K562 (cell line): ENCODE results near the gene KIF26A. TPM values are rescaled to one million over a fixed set of nuclear protein-coding genes. Genes with fewer than 3 reads are reported as not detected.

Experiments used
- ETV6 ChIP-seq, 3 experiments: fragments of 150-350 bp in 1 of 3; sonication (generic) in 1 of 3; formaldehyde crosslinking in 1 of 3; IDR thresholded peaks; 2 replicates each; pipeline versions ENCODE4 v1.6.1 to v1.8.0; 2014 to 2022; ENCODE audit warnings: borderline replicate concordance in 2 of 3, low read depth in 2 of 3, antibody characterized with exemption in 1 of 3, low read length in 1 of 3, mild to moderate bottlenecking in 1 of 3, missing genetic modification reagents in 1 of 3
- TOE1 ChIP-seq, 2 experiments: fragments of 450-650 bp in 1 of 2; sonication (generic) in 1 of 2; formaldehyde crosslinking in 1 of 2; IDR thresholded peaks; 2 replicates each; pipeline versions ENCODE4 v1.7.1 to v1.8.0; 2016 to 2022; ENCODE audit warnings: borderline replicate concordance in 2 of 2, mild to moderate bottlenecking in 2 of 2, antibody characterized with exemption in 1 of 2, inconsistent platforms in 1 of 2, low read depth in 1 of 2, missing genetic modification reagents in 1 of 2, moderate library complexity in 1 of 2
- polyA plus RNA-seq, 8 experiments: library from polyadenylated mRNA; depleted of rRNA in 4 of 8; stranded (reverse) in 5 of 8; unstranded in 3 of 8; fragments of >200 nt; fragmentation: Nextera tagmentation in 2 of 8; fragmentation: Illumina TruSeq in 1 of 8; extraction: Ambion mirVana in 2 of 8; extraction: Trizol in 1 of 8; gene quantifications; 2 replicates each; pipeline versions ENCODE4 v1.2.1 to v1.2.3, GENCODE V29; 2011 to 2014; ENCODE audit warnings: inconsistent platforms in 1 of 8, missing spikeins in 1 of 8
- total RNA-seq, 7 experiments: library from RNA; depleted of rRNA in 6 of 7; stranded (reverse); fragments of >200 nt in 6 of 7; fragmentation: Illumina TruSeq in 2 of 7; extraction: Trizol in 2 of 7; gene quantifications; 2 replicates each; pipeline versions ENCODE4 v1.2.1 to v1.2.3, GENCODE V29; 2011 to 2021; ENCODE audit warnings: low replicate concordance in 1 of 7
- TF ChIP-seq, protein P1 (sequence below): fragments of 450-650 bp; IDR thresholded peaks from 2 replicates; pipeline ENCODE4 v1.6.1; 2016; ENCODE audit warnings: borderline replicate concordance
- TF ChIP-seq, protein P2 (sequence below): fragments of 250-450 bp; sonication (Bioruptor Pico); IDR thresholded peaks from 2 replicates; pipeline ENCODE4 v1.9.0; 2021; ENCODE audit warnings: mild to moderate bottlenecking

The KIF26A gene
- total and polyA plus RNA-seq, 9 of the 15 experiments (the other 6 are each of a cell fraction or from before 2014, with no cell fraction given), result 0.04 TPM; not detected in 8

DNA sequence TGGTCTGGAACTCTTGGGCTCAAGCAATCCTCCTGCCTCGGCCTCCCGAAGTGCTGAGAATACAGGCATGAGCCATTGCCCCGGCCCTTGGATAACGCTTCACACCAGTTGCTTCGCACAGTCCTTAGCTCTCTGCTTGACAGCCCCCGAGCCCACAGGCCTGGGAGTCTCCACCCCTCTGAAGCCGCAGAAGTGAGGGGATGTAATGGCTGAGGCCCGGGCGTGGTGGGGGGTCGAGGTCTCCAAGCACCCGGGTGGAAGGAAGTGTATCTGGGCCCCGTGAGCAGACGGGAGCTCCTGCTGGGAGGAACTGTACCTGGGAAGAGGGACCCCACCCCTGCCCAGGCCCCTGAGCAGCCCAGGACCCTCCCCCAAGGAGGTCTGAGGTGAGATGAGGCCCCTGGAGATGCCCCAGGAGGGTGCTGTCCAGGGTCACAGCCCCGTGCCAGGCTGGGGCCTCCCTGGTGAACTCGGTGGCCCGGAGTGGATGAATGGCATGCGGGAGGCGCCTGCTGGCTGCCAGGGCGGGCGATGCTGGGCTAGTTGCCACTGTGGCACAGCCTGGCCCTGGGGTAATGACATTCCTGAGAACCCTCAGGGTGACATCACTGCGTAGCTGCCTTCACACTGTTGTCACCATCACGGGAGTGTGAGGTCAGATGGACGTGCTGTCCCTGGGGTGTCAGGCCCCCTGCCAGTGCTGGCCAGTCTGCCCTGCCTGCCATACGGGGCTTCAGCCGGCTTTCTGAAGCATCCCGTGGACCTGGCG, 48.9 kb downstream of the KIF26A start (continued):
- TF ChIP-seq, protein P1, sequence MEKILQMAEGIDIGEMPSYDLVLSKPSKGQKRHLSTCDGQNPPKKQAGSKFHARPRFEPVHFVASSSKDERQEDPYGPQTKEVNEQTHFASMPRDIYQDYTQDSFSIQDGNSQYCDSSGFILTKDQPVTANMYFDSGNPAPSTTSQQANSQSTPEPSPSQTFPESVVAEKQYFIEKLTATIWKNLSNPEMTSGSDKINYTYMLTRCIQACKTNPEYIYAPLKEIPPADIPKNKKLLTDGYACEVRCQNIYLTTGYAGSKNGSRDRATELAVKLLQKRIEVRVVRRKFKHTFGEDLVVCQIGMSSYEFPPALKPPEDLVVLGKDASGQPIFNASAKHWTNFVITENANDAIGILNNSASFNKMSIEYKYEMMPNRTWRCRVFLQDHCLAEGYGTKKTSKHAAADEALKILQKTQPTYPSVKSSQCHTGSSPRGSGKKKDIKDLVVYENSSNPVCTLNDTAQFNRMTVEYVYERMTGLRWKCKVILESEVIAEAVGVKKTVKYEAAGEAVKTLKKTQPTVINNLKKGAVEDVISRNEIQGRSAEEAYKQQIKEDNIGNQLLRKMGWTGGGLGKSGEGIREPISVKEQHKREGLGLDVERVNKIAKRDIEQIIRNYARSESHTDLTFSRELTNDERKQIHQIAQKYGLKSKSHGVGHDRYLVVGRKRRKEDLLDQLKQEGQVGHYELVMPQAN, result no peak
- TF ChIP-seq, protein P2, sequence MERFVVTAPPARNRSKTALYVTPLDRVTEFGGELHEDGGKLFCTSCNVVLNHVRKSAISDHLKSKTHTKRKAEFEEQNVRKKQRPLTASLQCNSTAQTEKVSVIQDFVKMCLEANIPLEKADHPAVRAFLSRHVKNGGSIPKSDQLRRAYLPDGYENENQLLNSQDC (CRISPR knock-in tag), result no peak
- TF ChIP-seq ETV6 (IDR thresholded peaks at IDR 0.05; ENCODE audit: borderline replicate concordance in 1 of 2, low read depth in 2 of 2, low read length in 1 of 2) (no peak), ETV6 (CRISPR knock-in tag; IDR thresholded peaks at IDR 0.05; ENCODE audit: borderline replicate concordance) (no peak), TOE1 (IDR thresholded peaks at IDR 0.05; ENCODE audit: borderline replicate concordance) (no peak), TOE1 (CRISPR knock-in tag; IDR thresholded peaks at IDR 0.05; ENCODE audit: borderline replicate concordance, low read depth) (no peak)
